ENCODE measurements around the gene GABARAPL1. TPM values are rescaled to one million over a fixed set of nuclear protein-coding genes. Genes with fewer than 3 reads are reported as not detected.
A peak's percentile ranks its signal among the peaks of the same experiment; 100 is the strongest.

The GABARAPL1 gene
- total RNA-seq, 1 experiment from 2014 or later: 70.6 TPM

DNA sequence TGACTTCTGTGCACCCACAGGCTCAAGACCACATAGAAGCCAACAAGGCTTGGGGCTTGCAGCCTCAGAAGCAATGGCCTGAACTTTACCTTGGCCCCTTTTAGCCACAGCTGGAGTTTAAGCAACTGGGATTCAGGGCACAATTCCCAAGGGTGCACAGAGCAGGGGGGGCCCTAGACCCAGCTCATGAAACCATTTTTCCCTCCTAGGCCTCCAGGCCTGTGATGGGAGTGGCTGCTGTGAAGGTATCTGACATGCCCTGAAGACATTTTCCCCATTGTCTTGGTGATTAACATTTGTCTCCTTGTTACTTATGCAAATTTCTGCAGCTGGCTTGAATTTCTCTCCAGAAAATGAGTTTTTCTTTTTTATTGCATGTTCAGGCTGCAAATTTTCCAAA is 21.9 kb downstream of the GABARAPL1 start:
- no peak for DNase-seq (ENCODE audit: low spot score)
- CTCF ChIA-PET: no interaction called here
- intact Hi-C loops (cut with micrococcal nuclease; ENCODE audit: unreplicated experiment): loop anchor here (2.0 to 10.0 kb wide), 2 partner anchors 438 to 1250 kb away; no protein-coding TSS in a partner anchor
- POLR2A ChIA-PET (ENCODE audit: low non-redundant PET): no interaction called here
- no peaks in the 10 kb centered on the region for H3K27me3 ChIP-seq (replicated peaks; ENCODE audit: insufficient read depth, low read depth, low read length, poor library complexity)
- no peaks in the 10 kb centered on the region for H3K4me1 ChIP-seq (ENCODE audit: insufficient read depth, low read length, poor library complexity, severe bottlenecking)
- BruUV-seq (replicated peaks): no TSS peak
- H3K4me3 ChIP-seq (ENCODE audit: low read depth, low read length, poor library complexity, severe bottlenecking): no peak overlapping the region
- H3K36me3 ChIP-seq (ENCODE audit: insufficient read depth, low read length, poor library complexity, severe bottlenecking): no peaks in the 10 kb centered on the region
- TF ChIP-seq, protein P1, sequence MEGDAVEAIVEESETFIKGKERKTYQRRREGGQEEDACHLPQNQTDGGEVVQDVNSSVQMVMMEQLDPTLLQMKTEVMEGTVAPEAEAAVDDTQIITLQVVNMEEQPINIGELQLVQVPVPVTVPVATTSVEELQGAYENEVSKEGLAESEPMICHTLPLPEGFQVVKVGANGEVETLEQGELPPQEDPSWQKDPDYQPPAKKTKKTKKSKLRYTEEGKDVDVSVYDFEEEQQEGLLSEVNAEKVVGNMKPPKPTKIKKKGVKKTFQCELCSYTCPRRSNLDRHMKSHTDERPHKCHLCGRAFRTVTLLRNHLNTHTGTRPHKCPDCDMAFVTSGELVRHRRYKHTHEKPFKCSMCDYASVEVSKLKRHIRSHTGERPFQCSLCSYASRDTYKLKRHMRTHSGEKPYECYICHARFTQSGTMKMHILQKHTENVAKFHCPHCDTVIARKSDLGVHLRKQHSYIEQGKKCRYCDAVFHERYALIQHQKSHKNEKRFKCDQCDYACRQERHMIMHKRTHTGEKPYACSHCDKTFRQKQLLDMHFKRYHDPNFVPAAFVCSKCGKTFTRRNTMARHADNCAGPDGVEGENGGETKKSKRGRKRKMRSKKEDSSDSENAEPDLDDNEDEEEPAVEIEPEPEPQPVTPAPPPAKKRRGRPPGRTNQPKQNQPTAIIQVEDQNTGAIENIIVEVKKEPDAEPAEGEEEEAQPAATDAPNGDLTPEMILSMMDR (conservative IDR thresholded peaks at IDR 0.05; ENCODE audit: low read depth, low read length): no peak
- no peak for TF ChIP-seq EZH2 (IDR thresholded peaks at IDR 0.05; ENCODE audit: borderline replicate concordance, low read depth, low read length, poor library complexity, severe bottlenecking)
- H3K27ac ChIP-seq (ENCODE audit: low read depth, low read length, poor library complexity, severe bottlenecking): no peak overlapping the region
- peaks cover 16% of the 10 kb centered on the region for H3K9me3 ChIP-seq (ENCODE audit: low read depth, low read length, poor library complexity, severe bottlenecking)

DNA sequence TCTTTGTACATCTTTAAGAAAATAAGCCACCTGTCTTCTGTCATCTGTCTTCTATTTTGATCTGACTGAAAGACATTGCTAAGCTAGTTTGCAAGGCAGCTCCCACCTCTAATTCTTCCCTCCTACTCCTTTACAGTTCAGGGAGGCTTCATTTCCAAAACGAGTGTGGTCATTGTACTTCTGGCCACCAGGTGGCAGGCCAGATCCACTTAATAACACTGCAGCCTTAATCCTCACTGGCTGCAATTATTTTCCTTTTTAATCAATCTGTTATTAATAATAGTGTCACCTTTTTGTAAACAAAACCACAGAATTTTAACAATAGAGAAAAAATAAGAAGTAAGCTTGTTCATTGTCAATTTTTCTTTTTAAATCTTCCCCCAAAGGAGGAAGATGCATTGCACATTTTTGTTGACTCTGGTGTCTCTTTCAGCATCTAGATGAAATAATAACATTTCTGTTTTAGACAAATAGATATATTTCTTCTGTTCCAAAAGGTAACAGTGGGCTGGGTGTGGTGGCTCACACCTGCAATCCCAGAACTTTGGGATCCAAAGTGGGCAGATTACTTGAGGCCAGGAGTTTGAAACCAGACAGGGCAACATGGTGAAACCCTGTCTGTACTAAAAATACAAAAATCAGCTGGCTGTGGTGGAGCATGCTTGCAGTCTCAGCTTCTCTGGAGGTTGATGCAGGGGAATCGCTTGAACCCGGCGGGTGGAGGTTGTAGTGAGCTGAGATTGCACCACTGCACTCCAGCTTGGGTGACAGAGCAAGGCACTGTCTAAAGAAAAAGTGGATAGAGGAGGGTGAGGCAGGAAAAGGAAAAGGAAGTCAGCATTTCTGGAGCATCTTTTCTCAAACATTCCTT is 23.3 kb downstream of the GABARAPL1 start:
- Histone ChIP-seq H3K27ac (ENCODE audit: low read depth, low read length, poor library complexity, severe bottlenecking) (no peak overlapping the region), H3K36me3 (ENCODE audit: insufficient read depth, low read length, poor library complexity, severe bottlenecking) (no peaks in the 10 kb centered on the region), H3K27me3 (replicated peaks; ENCODE audit: insufficient read depth, low read depth, low read length, poor library complexity) (no peaks in the 10 kb centered on the region), H3K4me3 (ENCODE audit: low read depth, low read length, poor library complexity, severe bottlenecking) (no peak overlapping the region), H3K4me1 (ENCODE audit: insufficient read depth, low read length, poor library complexity, severe bottlenecking) (no peaks in the 10 kb centered on the region), H3K9me3 (ENCODE audit: low read depth, low read length, poor library complexity, severe bottlenecking) (peaks cover 16% of the 10 kb centered on the region)
- no TSS peak for BruUV-seq (replicated peaks)
- intact Hi-C loops (cut with micrococcal nuclease; ENCODE audit: unreplicated experiment): loop anchor here (1.0 to 10.0 kb wide), 5 partner anchors 266 to 1249 kb away; no protein-coding TSS in a partner anchor
- TF ChIP-seq EZH2 (IDR thresholded peaks at IDR 0.05; ENCODE audit: borderline replicate concordance, low read depth, low read length, poor library complexity, severe bottlenecking): no peak
- TF ChIP-seq, protein P1 (conservative IDR thresholded peaks at IDR 0.05; ENCODE audit: low read depth, low read length): peak; percentile 90
- peak; percentile 68 for DNase-seq (ENCODE audit: low spot score)
- ChIA-PET CTCF (interaction anchor here (0.7 to 1.0 kb wide), 2 partner anchors 15 to 514 kb away, joined by 3 read pairs; no protein-coding TSS in a partner anchor), POLR2A (ENCODE audit: low non-redundant PET) (no interaction called here)

DNA sequence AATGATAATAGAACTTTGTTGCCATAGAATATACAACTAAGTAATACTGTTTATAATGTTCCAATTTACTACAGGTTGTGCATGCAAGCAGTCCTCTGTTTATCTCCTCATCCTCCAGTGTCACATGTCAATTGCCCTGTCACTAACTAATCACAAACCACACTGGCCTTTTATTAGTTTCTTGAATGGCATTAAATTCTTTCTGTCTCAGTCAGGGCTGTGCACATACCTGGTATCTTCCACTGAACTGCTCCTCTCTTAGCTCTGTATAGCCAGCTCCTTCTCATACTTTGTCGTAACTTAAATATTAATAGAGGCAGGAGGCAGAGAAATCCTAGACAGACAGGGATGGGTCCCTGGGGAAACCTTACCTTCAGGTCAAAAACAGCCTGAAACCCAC is 24.0 kb downstream of the GABARAPL1 start:
- Histone ChIP-seq H3K9me3 (ENCODE audit: low read depth, low read length, poor library complexity, severe bottlenecking) (peaks cover 16% of the 10 kb centered on the region), H3K27ac (ENCODE audit: low read depth, low read length, poor library complexity, severe bottlenecking) (peak overlapping the region; percentile 4), H3K27me3 (replicated peaks; ENCODE audit: insufficient read depth, low read depth, low read length, poor library complexity) (no peaks in the 10 kb centered on the region), H3K4me1 (ENCODE audit: insufficient read depth, low read length, poor library complexity, severe bottlenecking) (no peaks in the 10 kb centered on the region), H3K4me3 (ENCODE audit: low read depth, low read length, poor library complexity, severe bottlenecking) (no peak overlapping the region), H3K36me3 (ENCODE audit: insufficient read depth, low read length, poor library complexity, severe bottlenecking) (no peaks in the 10 kb centered on the region)
- POLR2A ChIA-PET (ENCODE audit: low non-redundant PET): no interaction called here
- intact Hi-C loops (cut with micrococcal nuclease; ENCODE audit: unreplicated experiment): loop anchor here (5.0 to 10.0 kb wide), 3 partner anchors 266 to 1248 kb away; no protein-coding TSS in a partner anchor
- no peak for DNase-seq (ENCODE audit: low spot score)
- no TSS peak for BruUV-seq (replicated peaks)
- CTCF ChIA-PET: interaction anchor here (1.0 kb wide), 1 partner anchor 15 kb away, joined by 3 read pairs; no protein-coding TSS in a partner anchor
- TF ChIP-seq EZH2 (IDR thresholded peaks at IDR 0.05; ENCODE audit: borderline replicate concordance, low read depth, low read length, poor library complexity, severe bottlenecking): no peak
- TF ChIP-seq, protein P1 (conservative IDR thresholded peaks at IDR 0.05; ENCODE audit: low read depth, low read length): no peak

All from A673 (cell line).